GM10248 (cell line): ENCODE measurements around the gene MYOG.

Experiments
- CTCF ChIA-PET: fragments of 300-600 bp; sonication (Branson Sonifier 250); formaldehyde crosslinking; extraction: SDS; loops from one replicate; lab custom pipeline; 2021; ENCODE audit warnings: antibody characterized with exemption; lab: Yijun Ruan, JAX
- POLR2A ChIA-PET: fragments of 350-650 bp; sonication (Branson Sonifier 250); formaldehyde crosslinking; extraction: SDS; loops from one replicate; lab custom pipeline; 2020; ENCODE audit warnings: antibody characterized with exemption; lab: Yijun Ruan, JAX
- DNase-seq: peaks from one replicate; pipeline ENCODE4 v3.0.0; 2012; ENCODE audit errors: extremely low spot score
- TF ChIP-seq, protein P1 (sequence below): IDR thresholded peaks from 2 replicates; pipeline ENCODE4 v1.5.1; 2012; ENCODE audit warnings: mild to moderate bottlenecking, low read depth; ENCODE audit errors: extremely low read depth, missing control alignments, control extremely low read depth

Gene MYOG

DNA sequence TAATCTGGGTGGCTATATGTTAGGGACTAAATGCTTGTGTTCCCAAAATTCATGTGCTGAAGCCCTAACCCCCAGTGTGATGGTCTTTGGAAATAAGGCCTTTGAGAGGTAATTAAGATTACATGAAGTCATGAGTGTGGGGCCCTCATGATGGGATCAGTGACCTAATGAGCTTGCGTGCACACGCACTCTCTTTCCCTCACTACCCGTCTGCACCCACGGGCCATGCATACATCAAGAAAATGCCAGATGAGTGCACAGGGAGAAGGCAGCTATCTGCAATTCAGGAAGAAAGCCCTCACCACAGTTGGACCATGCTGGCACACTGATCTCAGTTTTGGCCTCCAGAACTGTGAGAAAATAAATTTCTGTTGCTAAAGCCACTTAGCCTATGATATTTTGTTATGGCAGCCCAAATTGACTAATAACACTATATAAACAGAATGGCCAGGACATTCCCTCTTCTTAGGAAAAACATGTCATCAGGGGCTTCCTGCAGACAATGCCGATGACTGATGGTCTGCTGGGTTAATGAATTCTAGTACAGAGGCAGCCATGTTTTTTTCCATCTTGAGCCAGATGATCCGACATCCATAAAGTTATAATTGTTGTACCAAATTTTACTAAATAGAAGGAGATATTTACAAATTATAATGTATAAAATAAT, 18.1 kb upstream of the MYOG start:
- CTCF ChIA-PET = interaction anchor here (1.2 to 2.3 kb wide), 3 partner anchors 12 to 18 kb away, joined by 3 to 7 read pairs (median 4); partner anchors contain the start of gene MYOG
- no peak for DNase-seq
- TF ChIP-seq, protein P1, sequence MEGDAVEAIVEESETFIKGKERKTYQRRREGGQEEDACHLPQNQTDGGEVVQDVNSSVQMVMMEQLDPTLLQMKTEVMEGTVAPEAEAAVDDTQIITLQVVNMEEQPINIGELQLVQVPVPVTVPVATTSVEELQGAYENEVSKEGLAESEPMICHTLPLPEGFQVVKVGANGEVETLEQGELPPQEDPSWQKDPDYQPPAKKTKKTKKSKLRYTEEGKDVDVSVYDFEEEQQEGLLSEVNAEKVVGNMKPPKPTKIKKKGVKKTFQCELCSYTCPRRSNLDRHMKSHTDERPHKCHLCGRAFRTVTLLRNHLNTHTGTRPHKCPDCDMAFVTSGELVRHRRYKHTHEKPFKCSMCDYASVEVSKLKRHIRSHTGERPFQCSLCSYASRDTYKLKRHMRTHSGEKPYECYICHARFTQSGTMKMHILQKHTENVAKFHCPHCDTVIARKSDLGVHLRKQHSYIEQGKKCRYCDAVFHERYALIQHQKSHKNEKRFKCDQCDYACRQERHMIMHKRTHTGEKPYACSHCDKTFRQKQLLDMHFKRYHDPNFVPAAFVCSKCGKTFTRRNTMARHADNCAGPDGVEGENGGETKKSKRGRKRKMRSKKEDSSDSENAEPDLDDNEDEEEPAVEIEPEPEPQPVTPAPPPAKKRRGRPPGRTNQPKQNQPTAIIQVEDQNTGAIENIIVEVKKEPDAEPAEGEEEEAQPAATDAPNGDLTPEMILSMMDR = no peak
- POLR2A ChIA-PET = no interaction called here

DNA sequence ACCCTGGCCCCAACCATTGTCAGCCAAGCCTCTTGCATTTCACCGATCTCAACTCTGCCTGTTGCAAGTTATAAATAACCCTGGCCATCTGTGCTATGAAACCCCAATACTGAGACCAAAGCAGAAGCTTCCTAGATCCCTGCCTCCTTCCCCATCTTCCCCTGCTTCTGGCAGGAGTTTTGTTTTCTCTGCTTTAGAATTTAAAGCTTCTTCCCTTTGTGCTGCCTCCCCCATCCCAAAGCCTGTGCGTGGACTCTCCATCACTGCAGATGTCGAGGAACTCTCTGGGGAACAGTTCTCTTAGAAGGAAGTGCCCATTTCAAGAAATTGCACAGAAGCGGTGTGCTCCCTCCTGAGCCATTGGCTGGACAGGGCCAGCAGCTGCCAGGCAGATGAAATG, 17.4 kb upstream of the MYOG start:
- DNase-seq = no peak
- ChIA-PET CTCF (interaction anchor here (0.7 to 2.3 kb wide), 4 partner anchors 13 to 23 kb away, joined by 3 to 7 read pairs (median 4); partner anchors contain the start of gene MYOG), POLR2A (no interaction called here)
- TF ChIP-seq, protein P1 = no peak

DNA sequence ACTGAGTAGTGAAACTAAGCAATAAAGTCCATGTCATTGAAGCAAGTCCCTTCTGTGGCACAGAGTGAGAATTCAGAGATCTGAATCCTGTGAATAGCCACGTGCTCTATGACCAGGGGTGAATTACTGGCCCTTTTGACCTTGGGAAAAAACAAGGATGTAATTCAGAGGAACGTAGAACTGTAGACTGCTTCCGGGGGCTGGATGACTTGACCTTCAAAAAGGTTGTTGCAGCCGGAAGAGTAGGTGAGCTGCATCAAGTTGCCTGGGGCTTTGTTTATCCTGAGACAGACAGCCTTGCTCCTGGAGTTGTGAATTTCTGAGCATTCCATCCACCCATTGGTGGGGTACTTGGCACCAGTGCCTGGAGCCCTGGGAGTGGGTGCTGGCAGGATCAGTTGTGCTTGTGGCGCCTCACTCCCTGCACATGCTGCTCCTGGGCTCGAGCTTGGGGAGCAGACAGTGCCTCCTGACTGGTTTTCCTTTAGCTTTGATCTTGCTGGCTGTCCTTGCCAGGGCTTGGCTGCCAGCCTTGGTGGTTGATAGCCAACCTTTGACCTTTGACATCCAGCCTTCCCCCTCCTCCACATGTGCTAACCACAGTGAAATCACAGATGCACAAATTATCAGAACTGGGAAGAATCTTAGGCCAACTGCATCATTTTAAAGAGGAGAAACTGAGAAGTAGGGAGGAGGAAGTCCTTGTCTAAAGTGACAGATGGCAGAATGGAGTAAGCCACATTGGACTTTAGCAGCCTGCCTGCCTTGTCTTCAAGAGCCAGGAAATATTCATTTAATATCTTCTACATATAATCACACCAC, 16.2 kb upstream of the MYOG start:
- DNase-seq = no peak
- ChIA-PET POLR2A (no interaction called here), CTCF (interaction anchor here (0.7 to 2.3 kb wide), 2 partner anchors 16 to 24 kb away, joined by 3 to 7 read pairs; no protein-coding TSS in a partner anchor)
- TF ChIP-seq, protein P1 = no peak

DNA sequence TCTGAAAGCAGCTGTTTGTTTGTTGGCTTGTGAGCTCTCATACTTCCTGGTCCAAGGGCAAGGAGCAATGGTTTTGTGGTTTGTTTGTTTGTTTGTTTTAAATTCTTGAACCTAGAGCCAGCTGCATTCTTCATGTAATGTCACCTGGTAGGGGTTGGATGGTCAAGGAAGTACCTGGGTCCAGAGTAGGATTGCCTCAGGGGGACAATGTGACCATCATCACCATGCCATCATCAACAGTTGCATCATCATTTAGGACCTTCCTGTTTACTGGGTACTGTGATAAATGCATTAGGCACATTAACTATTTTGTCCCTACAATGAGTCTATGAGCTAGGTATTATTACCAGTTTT, 14.7 kb upstream of the MYOG start:
- TF ChIP-seq, protein P1 = no peak
- POLR2A ChIA-PET = no interaction called here
- no peak for DNase-seq
- CTCF ChIA-PET = interaction anchor here (0.8 to 3.7 kb wide), 2 partner anchors 16 to 33 kb away, joined by 3 to 18 read pairs; partner anchors contain the start of gene MYOG

DNA sequence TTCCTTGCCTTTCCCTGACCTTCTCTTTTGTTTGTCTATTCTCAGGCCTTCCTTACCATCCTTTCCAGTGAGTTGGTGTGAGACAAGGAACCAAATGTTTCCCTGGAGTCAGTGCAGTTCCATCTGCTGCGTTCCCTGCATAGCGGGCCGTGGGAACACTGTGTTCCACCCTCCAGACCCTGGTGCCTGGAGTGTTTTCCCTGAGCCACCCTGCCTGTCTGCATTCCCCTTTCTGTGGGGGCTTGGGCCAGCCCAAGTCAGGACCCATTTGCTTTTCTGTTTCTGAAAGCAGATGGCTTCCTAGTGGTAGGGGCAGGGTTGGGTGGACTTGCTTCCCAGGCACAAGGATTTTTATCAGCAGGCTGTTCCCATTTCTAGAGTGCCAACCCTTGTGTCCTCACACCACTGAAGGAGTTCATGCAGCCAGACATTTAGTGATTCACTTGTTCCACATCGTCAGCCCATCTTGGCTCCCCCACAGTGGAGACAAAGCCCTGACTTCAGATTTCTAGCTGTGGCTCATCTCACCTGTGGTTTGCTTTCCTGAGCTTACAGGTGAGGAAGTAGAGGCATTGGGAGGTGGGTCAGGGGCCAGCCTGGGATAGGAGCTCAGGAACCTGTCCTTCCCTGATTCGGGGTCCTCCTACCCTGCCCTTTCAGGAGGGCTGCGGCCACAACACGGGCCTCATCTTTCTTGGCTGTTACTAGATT, 14.1 kb upstream of the MYOG start:
- CTCF ChIA-PET = interaction anchor here (0.8 to 3.7 kb wide), 2 partner anchors 15 to 34 kb away, joined by 3 to 18 read pairs; partner anchors contain the start of gene MYOG
- no peak for DNase-seq
- POLR2A ChIA-PET = no interaction called here
- TF ChIP-seq, protein P1 = no peak
